WTC11 (cell line): ENCODE results near the gene CYB5B.

Experiments used
- ATF2 ChIP-seq: sonication (generic); formaldehyde crosslinking; IDR thresholded peaks from 2 replicates; pipeline ENCODE4 v1.8.1; 2022; ENCODE audit warnings: low read depth, missing genetic modification reagents, borderline replicate concordance
- CREB1 ChIP-seq: sonication (generic); formaldehyde crosslinking; IDR thresholded peaks from 2 replicates; pipeline ENCODE4 v1.8.0; 2023; ENCODE audit warnings: mild to moderate bottlenecking, missing genetic modification reagents
- CREM ChIP-seq: sonication (generic); formaldehyde crosslinking; IDR thresholded peaks from 2 replicates; pipeline ENCODE4 v1.8.1; 2022; ENCODE audit warnings: mild to moderate bottlenecking, missing genetic modification reagents, moderate library complexity
- CTCF ChIP-seq: fragments of 200-600 bp; IDR thresholded peaks from 2 replicates; pipeline ENCODE4 v1.8.0; 2022; ENCODE audit warnings: antibody characterized with exemption
- ELF4 ChIP-seq: sonication (generic); formaldehyde crosslinking; IDR thresholded peaks from 2 replicates; pipeline ENCODE4 v1.8.1; 2022; ENCODE audit warnings: low read depth, mild to moderate bottlenecking, moderate library complexity, missing genetic modification reagents
- ETV6 ChIP-seq: sonication (generic); formaldehyde crosslinking; IDR thresholded peaks from 2 replicates; pipeline ENCODE4 v1.8.1; 2022; ENCODE audit warnings: mild to moderate bottlenecking, missing genetic modification reagents
- KAT7 ChIP-seq: sonication (generic); formaldehyde crosslinking; IDR thresholded peaks from 2 replicates; pipeline ENCODE4 v1.8.1; 2023; ENCODE audit warnings: missing genetic modification reagents, mild to moderate bottlenecking, borderline replicate concordance
- PREB ChIP-seq: sonication (generic); formaldehyde crosslinking; IDR thresholded peaks from 2 replicates; pipeline ENCODE4 v1.8.1; 2022; ENCODE audit warnings: mild to moderate bottlenecking, missing genetic modification reagents, moderate library complexity, borderline replicate concordance
- SP1 ChIP-seq: sonication (generic); formaldehyde crosslinking; conservative IDR thresholded peaks from 2 replicates; pipeline ENCODE4 v1.8.1; 2022; ENCODE audit warnings: missing genetic modification reagents
- TP53 ChIP-seq: sonication (generic); formaldehyde crosslinking; IDR thresholded peaks from 2 replicates; pipeline ENCODE4 v1.8.1; 2023; ENCODE audit warnings: mild to moderate bottlenecking, missing genetic modification reagents
- USF1 ChIP-seq: sonication (generic); formaldehyde crosslinking; IDR thresholded peaks from 2 replicates; pipeline ENCODE4 v1.8.0; 2022; ENCODE audit warnings: mild to moderate bottlenecking, missing genetic modification reagents

GRCh38 chr16:69376393-69377059 lies 47.9 kb upstream of the CYB5B start:
- TF ChIP-seq CTCF (no peak), ETV6 (CRISPR knock-in tag) (no peak), ATF2 (CRISPR knock-in tag) (no peak), CREM (CRISPR knock-in tag) (no peak), KAT7 (CRISPR knock-in tag) (no peak), ELF4 (CRISPR knock-in tag) (no peak), PREB (CRISPR knock-in tag) (no peak), USF1 (CRISPR knock-in tag) (no peak), SP1 (CRISPR knock-in tag) (no peak), TP53 (CRISPR knock-in tag) (no peak), CREB1 (CRISPR knock-in tag) (no peak)
